SK-N-SH treated with all-trans-retinoic acid at 6 μM for 48 hours (cell line): ENCODE measurements around the gene AHI1.

Source experiments
- ATAC-seq: fragments of 200-7000 bp; cut with Tn5 transposase; 3 replicates; pipeline ENCODE4 v1.9.1; 2020; ENCODE audit warnings: mild to moderate bottlenecking, moderate library complexity
- ARNTL ChIP-seq: fragments of 450-650 bp; formaldehyde crosslinking; IDR thresholded peaks from 2 replicates; pipeline ENCODE4 v1.5.0; 2020; ENCODE audit warnings: low read depth, mild to moderate bottlenecking, moderate library complexity, borderline replicate concordance
- BACH2 ChIP-seq: fragments of 250-450 bp; sonication (Bioruptor Pico); IDR thresholded peaks from 2 replicates; pipeline ENCODE4 v1.9.0; 2021; ENCODE audit warnings: mild to moderate bottlenecking, borderline replicate concordance
- CSDC2 ChIP-seq: fragments of 250-450 bp; sonication (Bioruptor Pico); IDR thresholded peaks from 2 replicates; pipeline ENCODE4 v1.5.0; 2020; ENCODE audit warnings: mild to moderate bottlenecking, moderate library complexity
- ESRRG ChIP-seq: fragments of 250-450 bp; sonication (Bioruptor Pico); IDR thresholded peaks from 2 replicates; pipeline ENCODE4 v1.6.1; 2021; ENCODE audit warnings: mild to moderate bottlenecking
- GLIS3 ChIP-seq: fragments of 250-450 bp; sonication (Bioruptor Pico); IDR thresholded peaks from 2 replicates; pipeline ENCODE4 v1.5.0; 2020; ENCODE audit warnings: mild to moderate bottlenecking, moderate library complexity
- ISL1 ChIP-seq: fragments of 250-450 bp; sonication (Bioruptor Pico); IDR thresholded peaks from 2 replicates; pipeline ENCODE4 v2.1.2; 2022; ENCODE audit warnings: mild to moderate bottlenecking, moderate library complexity
- OSR1 ChIP-seq: fragments of 250-450 bp; sonication (Bioruptor Pico); IDR thresholded peaks from 2 replicates; pipeline ENCODE4 v1.8.0; 2022; ENCODE audit warnings: moderate library complexity, mild to moderate bottlenecking, inconsistent platforms
- PPARA ChIP-seq: fragments of 250-450 bp; sonication (Bioruptor Pico); IDR thresholded peaks from 2 replicates; pipeline ENCODE4 v1.5.0; 2020; ENCODE audit warnings: mild to moderate bottlenecking, borderline replicate concordance
- RARB ChIP-seq: fragments of 250-450 bp; sonication (Bioruptor Pico); IDR thresholded peaks from 2 replicates; pipeline ENCODE4 v1.8.0; 2021; ENCODE audit warnings: mild to moderate bottlenecking, moderate library complexity
- SNAI2 ChIP-seq: fragments of 250-450 bp; sonication (Bioruptor Pico); IDR thresholded peaks from 2 replicates; pipeline ENCODE4 v1.5.0; 2020; ENCODE audit warnings: mild to moderate bottlenecking, moderate library complexity
- TCF4 ChIP-seq: fragments of 250-450 bp; sonication (Bioruptor Pico); IDR thresholded peaks from 2 replicates; pipeline ENCODE4 v1.8.0; 2021; ENCODE audit warnings: mild to moderate bottlenecking, moderate library complexity, borderline replicate concordance
- TOX ChIP-seq: fragments of 250-450 bp; sonication (Bioruptor Pico); IDR thresholded peaks from 2 replicates; pipeline ENCODE4 v1.8.0; 2021; ENCODE audit warnings: mild to moderate bottlenecking, moderate library complexity, borderline replicate concordance
- ZC3H10 ChIP-seq: fragments of 250-450 bp; sonication (Bioruptor Pico); IDR thresholded peaks from 2 replicates; pipeline ENCODE4 v1.5.1; 2021; ENCODE audit warnings: mild to moderate bottlenecking, moderate library complexity
- ZFP3 ChIP-seq: fragments of 250-450 bp; sonication (Bioruptor Pico); IDR thresholded peaks from 2 replicates; pipeline ENCODE4 v1.5.0; 2020; ENCODE audit warnings: mild to moderate bottlenecking, moderate library complexity
- ZFP30 ChIP-seq: fragments of 450-650 bp; formaldehyde crosslinking; IDR thresholded peaks from 2 replicates; pipeline ENCODE4 v1.5.0; 2022; ENCODE audit warnings: mild to moderate bottlenecking, moderate library complexity
- ZNF565 ChIP-seq: fragments of 450-650 bp; formaldehyde crosslinking; conservative IDR thresholded peaks from 2 replicates; pipeline ENCODE4 v1.5.0; 2020; ENCODE audit warnings: low read depth, mild to moderate bottlenecking, moderate library complexity
- ZNF70 ChIP-seq: fragments of 450-650 bp; formaldehyde crosslinking; IDR thresholded peaks from 2 replicates; pipeline ENCODE4 v1.5.0; 2020; ENCODE audit warnings: mild to moderate bottlenecking, moderate library complexity
- ZNF8 ChIP-seq: fragments of 450-650 bp; formaldehyde crosslinking; IDR thresholded peaks from 2 replicates; pipeline ENCODE4 v1.5.0; 2020; ENCODE audit warnings: mild to moderate bottlenecking, moderate library complexity
- TF ChIP-seq, protein P1 (sequence below): fragments of 250-450 bp; sonication (Bioruptor Pico); IDR thresholded peaks from 2 replicates; pipeline ENCODE4 v1.5.1; 2021; ENCODE audit warnings: mild to moderate bottlenecking, moderate library complexity
- TF ChIP-seq, protein P2 (sequence below): fragments of 250-450 bp; sonication (Bioruptor Pico); IDR thresholded peaks from 2 replicates; pipeline ENCODE4 v1.5.1; 2020; ENCODE audit warnings: low read depth, mild to moderate bottlenecking, moderate library complexity
- TF ChIP-seq, protein P3 (sequence below): fragments of 250-450 bp; sonication (Bioruptor Pico); IDR thresholded peaks from 2 replicates; pipeline ENCODE4 v1.8.0; 2020; ENCODE audit warnings: mild to moderate bottlenecking, moderate library complexity, borderline replicate concordance
- TF ChIP-seq, protein P4 (sequence below): fragments of 250-450 bp; sonication (Bioruptor Pico); IDR thresholded peaks from 2 replicates; pipeline ENCODE4 v1.8.0; 2021; ENCODE audit warnings: low read depth, mild to moderate bottlenecking, moderate library complexity, borderline replicate concordance
- TF ChIP-seq, protein P5 (sequence below): fragments of 250-450 bp; sonication (Bioruptor Pico); IDR thresholded peaks from 2 replicates; pipeline ENCODE4 v1.5.0; 2020; ENCODE audit warnings: mild to moderate bottlenecking, moderate library complexity

AHI1 gene

DNA sequence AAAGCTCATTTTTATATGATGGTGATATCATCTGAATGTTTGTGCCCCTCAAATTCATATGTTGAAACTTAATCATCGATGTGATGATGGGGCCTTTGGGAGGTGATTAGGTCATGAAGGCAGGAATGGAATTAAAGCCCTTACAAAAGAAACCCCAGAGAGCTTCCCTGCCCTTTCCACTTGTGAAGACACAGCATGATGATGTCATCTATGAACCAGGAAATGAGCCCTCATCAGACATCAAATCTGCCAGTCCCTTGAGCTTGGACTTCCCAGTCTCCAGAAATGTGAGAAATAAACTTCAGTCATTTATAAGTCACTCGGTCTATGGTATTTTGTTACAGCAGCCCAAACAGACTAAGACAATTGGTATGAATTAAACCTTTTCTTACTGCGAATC is 163.4 kb downstream of the AHI1 start:
- no peak for ATAC-seq
- TF ChIP-seq CSDC2 (no peak), ZNF565 (CRISPR knock-in tag) (no peak), PPARA (CRISPR knock-in tag) (no peak), ARNTL (no peak), BACH2 (no peak), SNAI2 (CRISPR knock-in tag) (no peak), ESRRG (CRISPR knock-in tag) (no peak), ISL1 (CRISPR knock-in tag) (no peak), ZC3H10 (no peak), GLIS3 (CRISPR knock-in tag) (no peak), ZFP30 (no peak)

DNA sequence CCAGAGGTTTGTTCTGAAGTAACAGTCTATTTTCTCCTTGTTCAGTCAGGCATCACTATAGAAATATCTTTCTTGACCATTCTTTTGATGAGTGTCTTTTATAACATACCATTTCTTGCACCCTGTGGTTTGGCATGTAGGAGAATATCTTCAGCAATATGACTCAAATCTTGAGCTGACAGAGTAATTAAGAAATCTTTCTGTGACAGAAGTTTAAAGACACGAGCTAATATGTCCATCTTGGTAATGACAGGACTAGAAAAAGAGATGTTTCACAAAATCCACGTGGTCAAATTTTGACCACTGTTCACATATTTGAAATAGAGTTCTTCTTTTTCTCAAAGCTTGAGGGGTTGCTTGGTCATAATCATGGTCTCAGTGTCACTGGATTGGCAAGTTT is 166.5 kb downstream of the AHI1 start:
- ATAC-seq = no peak
- TF ChIP-seq RARB (CRISPR knock-in tag) = no peak
- TF ChIP-seq, protein P1, sequence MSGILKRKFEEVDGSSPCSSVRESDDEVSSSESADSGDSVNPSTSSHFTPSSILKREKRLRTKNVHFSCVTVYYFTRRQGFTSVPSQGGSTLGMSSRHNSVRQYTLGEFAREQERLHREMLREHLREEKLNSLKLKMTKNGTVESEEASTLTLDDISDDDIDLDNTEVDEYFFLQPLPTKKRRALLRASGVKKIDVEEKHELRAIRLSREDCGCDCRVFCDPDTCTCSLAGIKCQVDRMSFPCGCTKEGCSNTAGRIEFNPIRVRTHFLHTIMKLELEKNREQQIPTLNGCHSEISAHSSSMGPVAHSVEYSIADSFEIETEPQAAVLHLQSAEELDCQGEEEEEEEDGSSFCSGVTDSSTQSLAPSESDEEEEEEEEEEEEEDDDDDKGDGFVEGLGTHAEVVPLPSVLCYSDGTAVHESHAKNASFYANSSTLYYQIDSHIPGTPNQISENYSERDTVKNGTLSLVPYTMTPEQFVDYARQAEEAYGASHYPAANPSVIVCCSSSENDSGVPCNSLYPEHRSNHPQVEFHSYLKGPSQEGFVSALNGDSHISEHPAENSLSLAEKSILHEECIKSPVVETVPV (CRISPR knock-in tag) = no peak
- TF ChIP-seq BACH2 = no peak
- TF ChIP-seq SNAI2 (CRISPR knock-in tag) = no peak
- TF ChIP-seq ZC3H10 = no peak
- TF ChIP-seq ZFP3 = no peak
- no peak for TF ChIP-seq ZNF70 (CRISPR knock-in tag)
- TF ChIP-seq ZNF8 (CRISPR knock-in tag) = no peak
- TF ChIP-seq ZFP30 = no peak
- no peak for TF ChIP-seq PPARA (CRISPR knock-in tag)
- no peak for TF ChIP-seq GLIS3 (CRISPR knock-in tag)
- TF ChIP-seq ARNTL = no peak
- TF ChIP-seq, protein P2, sequence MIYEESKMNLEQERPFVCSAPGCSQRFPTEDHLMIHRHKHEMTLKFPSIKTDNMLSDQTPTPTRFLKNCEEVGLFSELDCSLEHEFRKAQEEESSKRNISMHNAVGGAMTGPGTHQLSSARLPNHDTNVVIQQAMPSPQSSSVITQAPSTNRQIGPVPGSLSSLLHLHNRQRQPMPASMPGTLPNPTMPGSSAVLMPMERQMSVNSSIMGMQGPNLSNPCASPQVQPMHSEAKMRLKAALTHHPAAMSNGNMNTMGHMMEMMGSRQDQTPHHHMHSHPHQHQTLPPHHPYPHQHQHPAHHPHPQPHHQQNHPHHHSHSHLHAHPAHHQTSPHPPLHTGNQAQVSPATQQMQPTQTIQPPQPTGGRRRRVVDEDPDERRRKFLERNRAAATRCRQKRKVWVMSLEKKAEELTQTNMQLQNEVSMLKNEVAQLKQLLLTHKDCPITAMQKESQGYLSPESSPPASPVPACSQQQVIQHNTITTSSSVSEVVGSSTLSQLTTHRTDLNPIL (CRISPR knock-in tag) = no peak
- TF ChIP-seq, protein P3, sequence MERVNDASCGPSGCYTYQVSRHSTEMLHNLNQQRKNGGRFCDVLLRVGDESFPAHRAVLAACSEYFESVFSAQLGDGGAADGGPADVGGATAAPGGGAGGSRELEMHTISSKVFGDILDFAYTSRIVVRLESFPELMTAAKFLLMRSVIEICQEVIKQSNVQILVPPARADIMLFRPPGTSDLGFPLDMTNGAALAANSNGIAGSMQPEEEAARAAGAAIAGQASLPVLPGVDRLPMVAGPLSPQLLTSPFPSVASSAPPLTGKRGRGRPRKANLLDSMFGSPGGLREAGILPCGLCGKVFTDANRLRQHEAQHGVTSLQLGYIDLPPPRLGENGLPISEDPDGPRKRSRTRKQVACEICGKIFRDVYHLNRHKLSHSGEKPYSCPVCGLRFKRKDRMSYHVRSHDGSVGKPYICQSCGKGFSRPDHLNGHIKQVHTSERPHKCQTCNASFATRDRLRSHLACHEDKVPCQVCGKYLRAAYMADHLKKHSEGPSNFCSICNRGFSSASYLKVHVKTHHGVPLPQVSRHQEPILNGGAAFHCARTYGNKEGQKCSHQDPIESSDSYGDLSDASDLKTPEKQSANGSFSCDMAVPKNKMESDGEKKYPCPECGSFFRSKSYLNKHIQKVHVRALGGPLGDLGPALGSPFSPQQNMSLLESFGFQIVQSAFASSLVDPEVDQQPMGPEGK (CRISPR knock-in tag) = no peak
- TF ChIP-seq ISL1 (CRISPR knock-in tag) = no peak

DNA sequence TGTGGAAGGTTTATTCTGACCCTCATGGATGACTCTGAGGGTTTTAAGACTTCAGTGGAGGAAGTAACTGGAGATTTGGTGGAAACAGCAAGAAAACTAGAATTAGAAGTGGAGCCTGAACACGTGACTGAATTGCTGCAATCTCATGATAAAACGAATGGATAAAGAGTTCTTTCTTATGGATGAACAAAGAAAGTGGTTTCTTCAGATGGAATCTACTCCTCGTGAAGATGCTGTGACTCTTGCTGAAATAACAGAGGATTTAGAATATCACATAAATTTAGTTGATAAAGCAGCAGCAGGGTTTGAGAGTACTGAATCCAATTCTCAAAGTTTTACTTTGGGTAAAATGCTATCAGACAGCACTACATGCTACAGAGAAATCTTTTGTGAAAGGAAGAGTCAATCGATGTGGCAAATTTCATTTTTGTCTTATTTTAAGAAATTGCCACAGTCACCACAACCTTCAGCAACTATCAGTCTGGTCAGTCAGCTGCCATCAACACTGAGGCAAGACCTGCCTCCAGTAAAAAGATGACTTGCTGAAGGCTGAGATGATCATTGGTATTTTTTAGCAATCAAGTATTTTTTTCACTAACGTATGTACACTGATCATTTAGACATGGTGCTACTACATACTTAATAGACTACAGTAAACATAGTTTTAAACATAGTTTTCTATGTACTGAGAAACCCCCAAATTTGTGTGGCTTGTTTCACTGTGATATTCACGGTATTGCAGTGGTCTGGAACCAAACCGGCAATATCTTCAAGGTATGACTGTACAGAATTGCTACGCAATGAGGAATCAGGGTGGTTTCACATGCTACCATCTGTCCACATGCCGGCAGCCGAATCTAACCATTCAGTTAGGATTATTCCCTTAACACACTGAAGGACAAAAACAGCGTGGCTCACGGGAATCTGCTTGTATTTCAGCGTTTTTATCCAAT is 167.4 kb downstream of the AHI1 start:
- TF ChIP-seq, protein P4, sequence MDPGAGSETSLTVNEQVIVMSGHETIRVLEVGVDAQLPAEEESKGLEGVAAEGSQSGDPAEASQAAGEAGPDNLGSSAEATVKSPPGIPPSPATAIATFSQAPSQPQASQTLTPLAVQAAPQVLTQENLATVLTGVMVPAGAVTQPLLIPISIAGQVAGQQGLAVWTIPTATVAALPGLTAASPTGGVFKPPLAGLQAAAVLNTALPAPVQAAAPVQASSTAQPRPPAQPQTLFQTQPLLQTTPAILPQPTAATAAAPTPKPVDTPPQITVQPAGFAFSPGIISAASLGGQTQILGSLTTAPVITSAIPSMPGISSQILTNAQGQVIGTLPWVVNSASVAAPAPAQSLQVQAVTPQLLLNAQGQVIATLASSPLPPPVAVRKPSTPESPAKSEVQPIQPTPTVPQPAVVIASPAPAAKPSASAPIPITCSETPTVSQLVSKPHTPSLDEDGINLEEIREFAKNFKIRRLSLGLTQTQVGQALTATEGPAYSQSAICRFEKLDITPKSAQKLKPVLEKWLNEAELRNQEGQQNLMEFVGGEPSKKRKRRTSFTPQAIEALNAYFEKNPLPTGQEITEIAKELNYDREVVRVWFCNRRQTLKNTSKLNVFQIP = no peak
- TF ChIP-seq ZFP3 = no peak
- TF ChIP-seq ESRRG (CRISPR knock-in tag) = no peak
- TF ChIP-seq, protein P1 (CRISPR knock-in tag) = no peak
- TF ChIP-seq BACH2 = no peak
- TF ChIP-seq, protein P5, sequence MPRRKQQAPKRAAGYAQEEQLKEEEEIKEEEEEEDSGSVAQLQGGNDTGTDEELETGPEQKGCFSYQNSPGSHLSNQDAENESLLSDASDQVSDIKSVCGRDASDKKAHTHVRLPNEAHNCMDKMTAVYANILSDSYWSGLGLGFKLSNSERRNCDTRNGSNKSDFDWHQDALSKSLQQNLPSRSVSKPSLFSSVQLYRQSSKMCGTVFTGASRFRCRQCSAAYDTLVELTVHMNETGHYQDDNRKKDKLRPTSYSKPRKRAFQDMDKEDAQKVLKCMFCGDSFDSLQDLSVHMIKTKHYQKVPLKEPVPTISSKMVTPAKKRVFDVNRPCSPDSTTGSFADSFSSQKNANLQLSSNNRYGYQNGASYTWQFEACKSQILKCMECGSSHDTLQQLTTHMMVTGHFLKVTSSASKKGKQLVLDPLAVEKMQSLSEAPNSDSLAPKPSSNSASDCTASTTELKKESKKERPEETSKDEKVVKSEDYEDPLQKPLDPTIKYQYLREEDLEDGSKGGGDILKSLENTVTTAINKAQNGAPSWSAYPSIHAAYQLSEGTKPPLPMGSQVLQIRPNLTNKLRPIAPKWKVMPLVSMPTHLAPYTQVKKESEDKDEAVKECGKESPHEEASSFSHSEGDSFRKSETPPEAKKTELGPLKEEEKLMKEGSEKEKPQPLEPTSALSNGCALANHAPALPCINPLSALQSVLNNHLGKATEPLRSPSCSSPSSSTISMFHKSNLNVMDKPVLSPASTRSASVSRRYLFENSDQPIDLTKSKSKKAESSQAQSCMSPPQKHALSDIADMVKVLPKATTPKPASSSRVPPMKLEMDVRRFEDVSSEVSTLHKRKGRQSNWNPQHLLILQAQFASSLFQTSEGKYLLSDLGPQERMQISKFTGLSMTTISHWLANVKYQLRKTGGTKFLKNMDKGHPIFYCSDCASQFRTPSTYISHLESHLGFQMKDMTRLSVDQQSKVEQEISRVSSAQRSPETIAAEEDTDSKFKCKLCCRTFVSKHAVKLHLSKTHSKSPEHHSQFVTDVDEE = no peak
- TF ChIP-seq, protein P3 (CRISPR knock-in tag) = no peak
- TF ChIP-seq SNAI2 (CRISPR knock-in tag) = no peak
- no peak for TF ChIP-seq CSDC2
- no peak for TF ChIP-seq ISL1 (CRISPR knock-in tag)
- no peak for TF ChIP-seq ARNTL
- TF ChIP-seq ZFP30 = no peak
- TF ChIP-seq RARB (CRISPR knock-in tag) = no peak
- no peak for TF ChIP-seq ZNF565 (CRISPR knock-in tag)
- no peak for TF ChIP-seq TCF4 (CRISPR knock-in tag)
- TF ChIP-seq OSR1 = no peak
- no peak for TF ChIP-seq GLIS3 (CRISPR knock-in tag)
- TF ChIP-seq ZNF70 (CRISPR knock-in tag) = no peak
- TF ChIP-seq TOX (CRISPR knock-in tag) = no peak
- TF ChIP-seq PPARA (CRISPR knock-in tag) = no peak
- no peak for ATAC-seq
